H54 (cell line): ENCODE results near the gene ASCC1.
"Not testable (repeated sequence)": the region's sequence is repeated elsewhere in the genome, so short reads cannot be mapped to it uniquely, and the experiment has no call there.

Experiments
- DNase-seq: peaks from one replicate; pipeline ENCODE4 v3.0.0; 2011; ENCODE audit warnings: low spot score, mixed read lengths; ENCODE audit not compliant: insufficient read length
- FAIRE-seq: peaks from 3 replicates; lab custom pipeline; 2011; peaks lifted over from hg19 to GRCh38; lab: Jason Lieb, UNC
- POLR2A ChIP-seq: IDR thresholded peaks from 2 replicates; pipeline ENCODE4 v1.6.1; 2011; ENCODE audit warnings: low read depth, mild to moderate bottlenecking, low read length

The ASCC1 gene

DNA sequence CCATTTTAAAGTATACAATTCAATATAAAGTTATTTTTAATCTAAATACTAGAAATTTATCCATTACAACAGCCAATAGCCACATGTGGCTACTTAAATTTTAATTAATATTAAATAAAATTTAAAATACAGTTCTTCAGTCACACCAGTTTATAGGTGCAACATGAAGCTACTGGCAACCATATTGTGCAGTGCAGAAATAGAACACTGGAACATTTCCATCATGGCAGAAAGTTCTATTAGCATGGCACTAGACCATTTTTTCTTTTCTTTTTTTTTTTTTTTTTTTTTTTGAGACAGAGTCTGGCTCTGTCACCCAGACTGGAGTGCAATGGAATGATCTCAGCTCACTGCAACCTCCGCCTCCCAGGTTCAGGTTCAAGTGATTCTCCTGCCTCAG is 5.2 kb upstream of the ASCC1 start:
- TF ChIP-seq POLR2A: no peak
- DNase-seq: no peak
- FAIRE-seq: no peak

DNA sequence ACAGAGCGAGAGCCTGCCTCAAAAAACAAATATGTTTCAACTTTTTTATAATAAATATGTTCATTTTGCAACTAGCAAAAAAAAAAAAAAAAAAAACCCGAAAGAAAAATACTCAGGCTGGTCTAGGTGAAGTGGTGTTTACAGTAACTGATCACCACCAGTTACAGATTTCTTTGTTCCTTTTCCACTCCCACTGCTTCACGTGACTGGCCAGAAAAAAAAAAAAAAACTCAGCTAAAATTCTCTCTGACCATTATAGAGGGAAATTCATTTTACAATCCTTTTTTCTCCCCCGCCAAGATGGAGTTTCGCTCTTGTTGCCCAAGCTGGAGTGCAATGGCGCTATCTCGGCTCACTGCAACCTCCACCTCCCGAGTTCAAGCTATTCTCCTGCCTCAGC is 4.6 kb upstream of the ASCC1 start:
- DNase-seq: no peak
- no peak for TF ChIP-seq POLR2A
- no peak for FAIRE-seq

DNA sequence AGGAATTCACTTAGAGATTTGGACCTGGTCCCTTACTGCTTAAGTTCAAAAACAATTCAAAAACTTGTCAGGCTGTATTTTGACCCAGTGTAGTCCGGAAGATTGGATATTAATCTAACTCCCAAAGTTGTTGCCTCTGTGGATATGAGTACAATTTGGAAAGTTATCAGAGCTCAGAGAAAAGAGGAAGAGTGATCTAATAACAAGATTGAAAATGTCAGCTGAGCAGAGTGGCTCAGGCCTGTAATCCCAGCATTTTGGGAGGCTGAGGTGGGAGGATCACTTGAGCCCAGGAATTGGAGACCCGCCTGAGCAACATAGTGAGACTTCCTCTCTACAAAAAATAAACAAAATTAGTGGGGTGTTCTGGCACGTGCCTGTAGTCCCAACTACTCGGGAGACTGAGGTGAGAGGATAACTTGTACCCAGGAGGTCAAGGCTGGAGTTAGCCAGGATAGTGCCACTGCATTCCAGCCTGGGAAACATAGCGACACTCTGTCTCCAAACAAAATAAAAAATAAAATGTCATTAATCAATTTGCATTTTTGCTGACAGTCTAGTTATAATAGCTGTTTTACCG is 3.2 kb upstream of the ASCC1 start:
- no peak for TF ChIP-seq POLR2A
- DNase-seq (no peak), FAIRE-seq (no peak)

DNA sequence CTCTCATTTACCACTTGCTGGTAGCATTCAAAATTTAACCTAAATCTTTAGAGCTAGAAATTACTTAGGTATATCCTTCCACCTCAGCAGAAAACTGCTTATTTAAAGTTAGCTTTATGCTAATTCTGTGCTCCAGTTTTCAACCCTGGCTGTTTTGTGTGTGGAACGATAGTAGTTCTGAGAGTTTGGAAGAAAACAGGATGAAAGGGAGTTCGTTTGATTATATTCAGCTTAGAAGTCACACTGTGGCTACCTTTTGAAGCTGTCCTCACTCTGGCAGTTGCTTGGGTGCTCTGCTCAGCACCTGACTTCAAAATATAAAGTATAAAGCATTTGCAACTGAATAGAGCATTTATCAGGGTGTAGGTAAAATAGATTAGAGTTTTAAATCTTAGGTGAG is 2.6 kb upstream of the ASCC1 start:
- DNase-seq (no peak), FAIRE-seq (no peak)
- no peak for TF ChIP-seq POLR2A

DNA sequence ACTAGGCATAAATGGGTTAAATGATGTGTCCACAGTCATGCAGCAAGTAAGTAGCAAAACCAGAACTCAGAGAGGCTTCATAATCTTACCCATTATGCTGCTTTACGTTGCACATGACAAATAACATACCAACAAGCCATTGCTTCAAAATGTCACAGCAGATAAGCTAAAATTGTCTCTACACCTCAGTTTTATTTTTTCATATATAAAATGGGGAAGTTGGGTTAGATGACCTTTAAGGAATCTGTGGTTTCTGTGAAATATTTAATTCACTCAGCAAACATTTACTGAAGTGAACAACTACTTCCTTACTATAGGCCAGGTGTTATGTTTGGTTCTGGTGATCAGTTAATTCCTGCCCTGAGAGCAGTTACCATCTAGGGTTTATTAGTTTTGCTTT is 2.2 kb upstream of the ASCC1 start:
- no peak for TF ChIP-seq POLR2A
- no peak for FAIRE-seq
- no peak for DNase-seq

DNA sequence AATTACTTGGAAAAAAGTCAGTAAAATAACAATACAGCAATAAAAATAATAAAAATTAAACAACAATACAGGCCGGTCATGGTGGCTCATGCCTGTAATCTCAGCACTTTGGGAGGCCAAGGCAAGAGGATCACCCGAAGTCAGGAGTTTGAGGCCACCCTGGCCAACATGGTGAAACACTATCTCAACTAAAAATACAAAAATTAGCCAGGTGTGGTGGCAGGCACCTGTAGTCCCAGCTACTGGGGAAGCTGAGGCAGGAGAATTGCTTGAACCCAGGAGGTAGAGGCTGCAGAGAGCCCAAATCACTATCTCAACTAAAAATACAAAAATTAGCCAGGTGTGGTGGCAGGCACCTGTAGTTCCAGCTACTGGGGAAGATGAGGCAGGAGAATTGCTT is 4.2 kb downstream of the ASCC1 start:
- not testable (repeated sequence) for FAIRE-seq

DNA sequence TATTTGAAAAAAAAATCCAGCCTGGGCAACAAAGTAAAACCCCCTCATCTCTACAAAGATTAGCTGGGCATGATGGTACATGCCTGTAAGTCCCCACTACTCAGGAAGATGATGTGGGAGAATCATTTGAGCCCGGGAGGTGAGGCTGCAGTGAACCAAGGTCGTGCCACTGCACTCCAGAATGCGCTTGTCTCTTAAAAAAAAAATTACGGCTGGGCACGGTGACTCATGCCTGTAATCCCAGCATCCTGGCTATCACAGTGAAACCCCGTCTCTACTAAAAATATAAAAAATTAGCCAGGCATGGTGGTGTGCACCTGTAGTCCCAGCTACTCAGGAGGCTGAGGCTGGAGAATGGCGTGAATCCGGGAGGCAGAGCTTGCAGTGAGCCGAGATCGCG is 4.7 kb downstream of the ASCC1 start:
- not testable (repeated sequence) for FAIRE-seq, DNase-seq

More for the DNA sequence above, 4.2 kb downstream of the ASCC1 start:
- DNase-seq: not testable (repeated sequence)

DNA sequence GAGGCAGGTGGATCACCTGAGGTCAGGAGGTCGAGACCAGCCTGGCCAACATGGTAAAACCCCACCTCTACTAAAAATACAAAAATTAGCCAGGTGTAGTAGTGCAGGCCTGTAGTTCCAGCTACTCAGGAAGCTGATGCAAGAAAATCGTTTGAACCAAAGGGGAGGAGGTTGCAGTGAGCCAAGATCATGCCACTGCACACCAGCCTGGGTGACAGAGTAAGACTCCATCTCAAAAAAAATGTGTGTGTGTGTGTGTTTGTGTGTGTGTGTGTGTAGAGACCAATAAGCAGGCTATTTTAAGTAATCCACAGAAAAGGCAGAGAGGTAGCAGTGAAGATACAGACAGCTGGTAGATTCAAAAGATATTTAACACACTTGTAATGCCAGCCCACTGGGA is 7.5 kb downstream of the ASCC1 start:
- not testable (repeated sequence) for DNase-seq, FAIRE-seq

DNA sequence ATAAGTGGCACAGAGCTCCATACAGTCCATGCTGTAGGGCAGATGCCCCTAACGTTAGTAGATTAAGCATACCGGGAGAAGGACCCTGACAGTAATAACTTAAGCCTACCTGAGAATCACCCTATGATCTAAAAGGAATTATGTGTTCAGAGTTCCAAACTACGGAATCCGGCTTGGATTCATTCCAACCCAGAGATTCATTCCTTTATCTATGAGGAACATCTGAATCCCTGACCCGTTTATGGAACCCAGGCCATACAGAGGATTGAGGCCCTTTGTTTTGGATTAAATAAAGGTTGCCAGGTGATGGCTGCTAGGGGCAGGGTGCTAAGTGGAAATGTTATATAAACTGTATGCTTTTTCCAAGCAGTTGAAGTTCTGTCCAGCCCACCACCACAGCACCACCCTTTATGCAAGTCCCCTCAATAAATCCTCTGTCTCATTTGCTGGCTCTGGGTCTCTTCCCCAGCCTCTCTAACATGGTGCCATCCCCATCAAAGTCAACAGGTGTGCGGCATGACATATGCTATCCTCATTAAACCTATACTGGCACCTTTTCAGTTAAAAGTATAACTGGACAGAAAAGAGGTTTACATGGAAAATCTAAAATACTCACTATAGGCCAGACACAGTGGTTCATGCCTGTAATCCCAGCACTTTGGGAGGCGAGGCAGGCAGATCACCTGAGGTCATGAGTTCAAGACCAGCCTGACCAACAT is 9.4 kb downstream of the ASCC1 start:
- FAIRE-seq: no peak
- no peak for DNase-seq
- TF ChIP-seq POLR2A: no peak

DNA sequence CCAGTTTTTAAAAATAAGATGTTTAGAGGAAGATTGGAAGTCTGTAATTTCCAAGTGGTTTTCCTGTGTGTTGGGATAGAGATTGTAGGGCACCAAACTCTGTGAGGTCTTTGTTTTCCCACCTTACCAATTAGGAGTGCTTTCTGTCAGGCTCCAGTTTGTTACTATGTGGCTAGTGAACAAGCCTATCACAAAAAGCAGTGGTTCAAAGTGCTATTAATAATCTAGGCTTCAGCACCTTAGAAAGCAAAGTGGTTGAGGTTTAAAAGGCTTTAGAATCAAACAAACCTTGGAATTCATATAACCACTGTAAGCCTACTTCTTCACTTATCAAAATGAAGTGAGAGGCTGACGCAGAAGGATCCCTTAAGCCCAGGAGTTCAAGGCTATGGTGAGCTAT is 11.4 kb downstream of the ASCC1 start:
- no peak for TF ChIP-seq POLR2A
- no peak for FAIRE-seq

DNA sequence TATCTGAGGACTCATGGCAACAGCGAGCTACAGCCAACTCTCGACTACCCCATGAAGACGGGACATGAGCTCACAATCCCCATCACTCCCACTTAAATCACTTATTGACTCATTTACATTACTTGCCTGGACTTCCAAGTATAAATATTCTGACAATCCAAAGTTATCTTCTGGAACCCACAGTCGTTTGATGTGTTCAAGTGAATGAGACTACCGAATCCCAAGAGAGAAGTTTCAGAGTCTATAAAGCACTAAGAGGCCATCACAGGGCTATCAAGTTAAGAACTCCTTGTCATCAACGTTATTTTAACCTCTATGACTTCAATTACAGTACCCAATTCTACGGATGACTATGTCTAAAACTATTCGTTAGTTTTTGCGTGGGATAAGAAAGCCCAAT is 11.8 kb downstream of the ASCC1 start:
- DNase-seq (no peak), FAIRE-seq (no peak)
- no peak for TF ChIP-seq POLR2A

More for the DNA sequence above, 11.4 kb downstream of the ASCC1 start:
- DNase-seq: no peak

DNA sequence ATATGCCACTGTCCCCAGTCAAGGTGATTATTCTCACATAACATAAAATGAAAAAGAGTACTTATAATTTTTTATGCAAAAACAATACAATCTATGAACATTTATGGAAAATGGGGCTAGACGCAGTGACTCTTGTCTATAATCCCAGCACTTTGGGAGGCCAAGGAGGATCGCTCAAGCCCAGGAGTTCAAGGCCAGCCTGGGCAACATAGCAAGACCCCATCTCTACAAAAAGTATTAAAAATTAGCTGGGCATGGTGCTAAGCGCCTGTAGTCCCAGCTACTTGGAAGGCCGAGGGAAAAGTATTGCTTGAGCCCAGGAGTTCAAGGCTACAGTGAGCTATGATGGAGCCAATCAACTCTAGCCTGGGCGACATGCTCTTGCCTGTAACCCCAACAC is 14.8 kb downstream of the ASCC1 start:
- TF ChIP-seq POLR2A: no peak
- FAIRE-seq: no peak
- DNase-seq: no peak

DNA sequence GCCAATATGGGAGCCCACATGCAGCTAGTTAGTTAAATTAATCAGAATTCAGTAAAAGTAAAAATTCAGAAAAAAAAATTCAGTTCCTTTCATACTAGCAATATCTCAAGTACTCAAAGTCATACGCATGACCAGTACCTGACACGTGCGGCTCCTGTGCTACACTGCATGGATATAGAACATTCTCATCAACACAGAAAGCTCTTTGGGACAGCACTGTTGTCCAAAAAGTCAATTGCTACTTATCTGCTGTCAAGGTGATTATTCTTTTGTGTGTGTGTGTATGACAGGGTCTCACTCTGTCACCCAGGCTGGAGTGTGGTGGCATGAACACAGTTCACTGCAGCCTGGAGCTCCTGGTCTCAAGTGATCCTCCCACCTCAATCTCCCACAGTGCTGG is 15.2 kb downstream of the ASCC1 start:
- DNase-seq (no peak), FAIRE-seq (no peak)
- TF ChIP-seq POLR2A: no peak

DNA sequence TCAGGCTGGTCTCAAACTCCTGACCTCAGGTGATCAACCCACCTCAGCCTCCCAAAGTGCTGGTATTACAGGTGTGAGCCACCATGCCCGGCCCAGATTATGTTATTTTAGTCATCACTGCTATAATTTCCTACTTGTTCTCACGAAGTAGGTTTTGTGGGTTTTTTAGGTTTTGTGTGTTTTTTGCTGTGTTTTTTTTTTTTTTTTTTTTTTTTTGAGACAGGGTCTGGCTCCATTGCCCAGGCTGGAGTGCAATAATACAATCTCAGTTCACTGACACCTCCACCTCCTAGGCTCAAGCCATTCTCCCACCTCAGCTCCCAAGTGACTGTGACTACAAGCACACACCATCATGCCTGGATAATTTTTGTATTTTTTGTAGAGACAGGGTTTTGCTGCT is 21.1 kb downstream of the ASCC1 start:
- no peak for DNase-seq
- TF ChIP-seq POLR2A: no peak
- FAIRE-seq: no peak

DNA sequence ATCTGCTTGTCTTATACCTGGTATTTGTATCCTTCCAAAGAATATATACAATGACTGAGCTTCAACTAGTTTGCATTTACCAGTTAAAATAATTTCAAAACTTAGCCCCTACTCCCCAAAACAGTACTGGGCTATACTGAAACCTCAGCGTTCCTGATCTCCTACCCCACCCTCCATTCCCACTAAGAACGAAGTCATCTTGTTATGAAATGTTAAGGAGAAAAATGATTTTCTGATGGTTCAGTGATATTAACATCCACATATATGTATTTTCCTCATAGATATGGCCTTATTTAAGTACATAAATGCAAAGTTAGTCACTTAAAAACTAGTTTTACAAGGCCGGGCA is 29.1 kb downstream of the ASCC1 start:
- TF ChIP-seq POLR2A: no peak
- DNase-seq (no peak), FAIRE-seq (no peak)
